ENCODE measurements around the gene OLFML2A.

Gene OLFML2A

DNA sequence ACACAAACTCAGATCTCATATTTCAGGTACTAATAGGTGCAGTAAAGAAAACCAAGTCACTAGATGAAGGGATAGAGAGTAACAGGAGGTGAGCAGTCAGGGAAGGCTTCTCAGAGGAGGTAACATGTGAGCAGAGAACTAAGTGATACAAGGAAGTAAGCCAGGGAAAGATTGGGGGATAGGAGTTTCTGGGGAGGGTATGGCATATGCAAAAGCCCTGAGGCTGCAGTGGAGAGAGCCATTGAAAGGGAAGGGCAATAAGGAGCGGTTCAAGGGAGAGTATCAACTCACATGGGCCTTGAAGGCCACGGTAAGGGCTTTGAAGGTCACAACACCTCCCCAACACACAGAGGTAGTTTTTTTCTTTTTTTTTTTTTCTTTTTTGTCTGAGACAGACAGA lies 6.9 kb downstream of the OLFML2A start:
- no peak for FAIRE-seq
- TF ChIP-seq, protein P1, sequence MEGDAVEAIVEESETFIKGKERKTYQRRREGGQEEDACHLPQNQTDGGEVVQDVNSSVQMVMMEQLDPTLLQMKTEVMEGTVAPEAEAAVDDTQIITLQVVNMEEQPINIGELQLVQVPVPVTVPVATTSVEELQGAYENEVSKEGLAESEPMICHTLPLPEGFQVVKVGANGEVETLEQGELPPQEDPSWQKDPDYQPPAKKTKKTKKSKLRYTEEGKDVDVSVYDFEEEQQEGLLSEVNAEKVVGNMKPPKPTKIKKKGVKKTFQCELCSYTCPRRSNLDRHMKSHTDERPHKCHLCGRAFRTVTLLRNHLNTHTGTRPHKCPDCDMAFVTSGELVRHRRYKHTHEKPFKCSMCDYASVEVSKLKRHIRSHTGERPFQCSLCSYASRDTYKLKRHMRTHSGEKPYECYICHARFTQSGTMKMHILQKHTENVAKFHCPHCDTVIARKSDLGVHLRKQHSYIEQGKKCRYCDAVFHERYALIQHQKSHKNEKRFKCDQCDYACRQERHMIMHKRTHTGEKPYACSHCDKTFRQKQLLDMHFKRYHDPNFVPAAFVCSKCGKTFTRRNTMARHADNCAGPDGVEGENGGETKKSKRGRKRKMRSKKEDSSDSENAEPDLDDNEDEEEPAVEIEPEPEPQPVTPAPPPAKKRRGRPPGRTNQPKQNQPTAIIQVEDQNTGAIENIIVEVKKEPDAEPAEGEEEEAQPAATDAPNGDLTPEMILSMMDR (IDR thresholded peaks at IDR 0.05; ENCODE audit: insufficient read depth, missing control alignments), result no peak
- DNase-seq (ENCODE audit: insufficient read length, low spot score), result no peak

DNA sequence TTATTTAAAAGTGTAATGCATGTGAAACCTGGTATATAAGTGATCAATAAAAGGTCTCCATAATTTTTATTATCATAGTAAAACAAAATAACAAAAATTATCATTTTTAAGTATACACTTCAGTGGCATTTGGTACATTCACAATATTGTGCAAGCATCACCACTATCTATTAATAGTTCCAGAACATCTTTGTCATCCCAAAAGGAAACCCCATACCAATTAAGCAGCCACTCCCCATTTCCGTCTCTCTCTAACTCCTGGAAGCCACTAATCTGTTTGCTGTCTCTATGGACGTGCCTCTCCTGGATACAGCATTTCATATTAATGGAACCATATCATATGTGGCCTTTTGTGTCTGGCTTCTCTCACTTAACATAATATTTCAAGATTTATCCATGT lies 7.6 kb downstream of the OLFML2A start:
- TF ChIP-seq, protein P1 (IDR thresholded peaks at IDR 0.05; ENCODE audit: insufficient read depth, missing control alignments), result no peak
- DNase-seq (ENCODE audit: insufficient read length, low spot score) (no peak), FAIRE-seq (no peak)

DNA sequence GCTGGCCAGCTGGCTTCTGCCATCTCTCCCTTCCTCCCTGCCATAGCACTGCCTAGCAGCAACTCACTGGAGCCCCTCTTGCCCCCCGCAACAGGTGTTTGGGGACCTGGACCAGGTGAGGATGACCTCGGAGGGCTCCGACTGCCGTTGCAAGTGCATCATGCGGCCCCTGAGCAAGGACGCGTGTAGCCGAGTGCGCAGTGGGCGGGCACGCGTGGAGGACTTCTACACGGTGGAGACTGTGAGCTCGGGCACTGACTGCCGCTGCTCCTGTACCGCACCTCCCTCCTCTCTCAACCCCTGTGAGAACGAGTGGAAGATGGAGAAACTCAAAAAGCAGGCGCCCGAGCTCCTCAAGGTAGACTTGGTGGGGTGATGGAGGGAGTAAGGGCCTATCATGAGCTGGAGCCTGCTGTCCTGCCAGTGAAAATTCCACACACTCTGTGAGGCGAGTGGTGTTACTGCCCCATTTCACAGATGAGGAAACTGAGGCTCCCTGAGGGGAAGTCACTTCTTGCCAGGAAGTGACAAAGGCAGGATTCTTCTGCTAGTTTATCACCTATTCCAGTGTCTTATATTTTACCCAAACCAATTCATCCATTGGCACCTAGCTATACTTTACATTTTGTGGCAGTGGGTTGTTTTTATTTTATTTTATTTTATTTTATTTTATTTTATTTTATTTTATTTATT lies 10.1 kb downstream of the OLFML2A start:
- DNase-seq (ENCODE audit: insufficient read length, low spot score) (no peak), FAIRE-seq (no peak)
- TF ChIP-seq, protein P1 (IDR thresholded peaks at IDR 0.05; ENCODE audit: insufficient read depth, missing control alignments), result no peak

DNA sequence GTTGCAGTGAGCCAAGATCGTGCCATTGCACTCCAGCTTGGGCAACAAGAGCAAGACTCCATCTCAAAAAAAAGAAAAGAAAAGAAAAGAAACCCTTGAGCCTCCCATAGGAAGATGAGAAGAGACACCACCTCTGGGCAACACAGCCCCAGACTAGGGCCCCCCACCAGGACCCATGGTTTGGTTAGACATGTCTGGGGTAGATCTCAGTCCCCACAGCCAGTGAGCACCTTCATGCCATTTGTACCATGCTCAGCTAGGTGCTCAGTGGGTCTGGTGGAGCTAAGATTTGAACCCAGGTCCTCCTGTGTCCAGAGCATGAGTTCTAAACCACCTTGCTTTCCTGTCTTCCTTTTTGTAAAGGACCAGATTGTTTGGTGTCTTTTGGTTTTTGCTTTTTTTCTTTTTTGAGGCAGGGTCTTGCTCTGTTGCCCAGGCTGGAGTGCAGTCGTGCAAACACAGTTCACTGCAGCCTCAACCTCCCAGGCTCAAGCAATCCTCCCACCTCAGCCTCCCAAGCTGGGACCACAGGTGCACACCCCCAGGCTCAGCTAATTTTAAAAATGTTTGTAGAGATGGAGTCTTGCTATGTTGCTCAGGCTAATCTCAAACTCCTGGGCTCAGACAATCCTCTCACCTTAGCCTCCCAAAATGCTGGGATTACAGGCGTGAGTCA lies 11.7 kb downstream of the OLFML2A start:
- DNase-seq (ENCODE audit: insufficient read length, low spot score) (no peak), FAIRE-seq (no peak)
- TF ChIP-seq, protein P1 (IDR thresholded peaks at IDR 0.05; ENCODE audit: insufficient read depth, missing control alignments), result no peak

DNA sequence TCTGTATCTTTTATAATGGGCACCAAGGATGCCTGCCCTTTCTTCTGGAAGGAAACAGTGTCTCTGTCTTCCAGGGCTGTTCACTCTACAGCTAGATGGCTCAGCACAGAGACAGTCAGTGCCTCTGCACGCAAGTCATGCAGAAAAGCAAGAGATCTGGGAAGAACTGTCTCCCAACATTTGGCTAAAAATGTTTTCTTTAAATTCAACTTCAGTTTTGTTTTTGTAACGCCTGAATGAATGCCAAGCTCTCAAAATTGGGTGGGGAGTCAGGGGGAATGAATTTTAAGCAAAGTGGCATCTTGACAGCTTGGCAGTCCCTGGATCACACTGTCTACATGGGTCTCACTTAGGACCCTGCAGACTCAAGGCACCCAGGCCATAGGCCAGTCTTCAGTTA lies 12.6 kb downstream of the OLFML2A start:
- no peak for DNase-seq (ENCODE audit: insufficient read length, low spot score)
- FAIRE-seq, result no peak

DNA sequence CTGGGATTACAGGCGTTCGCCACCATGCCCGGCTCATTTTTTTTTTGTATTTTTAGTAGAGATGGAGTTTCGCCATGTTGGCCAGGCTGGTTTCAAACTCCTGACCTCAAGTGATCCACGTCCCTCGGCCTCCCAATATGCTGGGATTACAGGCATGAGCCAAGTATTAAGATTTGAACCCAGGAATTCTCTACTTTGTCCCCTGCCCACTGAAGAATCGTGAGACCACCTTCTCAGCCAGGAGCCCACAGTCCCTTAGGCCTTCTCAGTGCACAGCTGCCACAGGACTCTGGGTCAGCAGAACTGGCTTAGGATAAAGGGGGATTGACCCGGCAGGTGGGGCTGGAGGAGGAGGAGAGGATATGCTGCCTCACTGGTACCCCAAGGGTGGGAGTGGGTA lies 13.4 kb downstream of the OLFML2A start:
- FAIRE-seq (no peak), DNase-seq (ENCODE audit: insufficient read length, low spot score) (no peak)
- TF ChIP-seq, protein P1 (IDR thresholded peaks at IDR 0.05; ENCODE audit: insufficient read depth, missing control alignments), result no peak

More for the DNA sequence above, 12.6 kb downstream of the OLFML2A start:
- TF ChIP-seq, protein P1 (IDR thresholded peaks at IDR 0.05; ENCODE audit: insufficient read depth, missing control alignments), result no peak

Measured in D721Med (cell line).